Duodenal mucosa (tissue), 2 donors: ENCODE results near the gene RIMKLB.
"Not testable (repeated sequence)": the region's sequence is repeated elsewhere in the genome, so short reads cannot be mapped to it uniquely, and the experiment has no call there.

Experiments
- H3K27ac ChIP-seq: one replicate; pipeline ENCODE4 v1.7.0; 2013; ENCODE audit warnings: low read depth, low read length
- H3K27me3 ChIP-seq, 2 donors: one replicate each; pipeline ENCODE4 v1.7.0; 2013; ENCODE audit warnings: low read length in 2 of 2, control low read depth in 1 of 2; ENCODE audit not compliant: insufficient read depth in 2 of 2, control insufficient read depth in 1 of 2
- H3K36me3 ChIP-seq, 2 donors: one replicate each; pipeline ENCODE4 v1.7.0; 2013; ENCODE audit warnings: low read length in 2 of 2, control low read depth in 1 of 2; ENCODE audit not compliant: insufficient read depth in 2 of 2, control insufficient read depth in 1 of 2
- H3K4me1 ChIP-seq, 2 donors: one replicate each; pipeline ENCODE4 v1.7.0; 2013; ENCODE audit warnings: low read length in 2 of 2, control low read depth in 1 of 2; ENCODE audit not compliant: insufficient read depth in 2 of 2, control insufficient read depth in 1 of 2
- H3K4me3 ChIP-seq, 2 donors: one replicate each; pipeline ENCODE4 v1.7.0; 2013; ENCODE audit warnings: low read length in 2 of 2, low read depth in 1 of 2
- H3K9ac ChIP-seq, 2 donors: one replicate each; pipeline ENCODE4 v1.7.0; 2013; ENCODE audit warnings: low read length in 2 of 2, low read depth in 1 of 2
- H3K9me3 ChIP-seq, 2 donors: one replicate each; pipeline ENCODE4 v1.7.0; 2013; ENCODE audit warnings: low read length in 2 of 2, control low read depth in 1 of 2; ENCODE audit not compliant: control insufficient read depth in 1 of 2

RIMKLB gene

DNA sequence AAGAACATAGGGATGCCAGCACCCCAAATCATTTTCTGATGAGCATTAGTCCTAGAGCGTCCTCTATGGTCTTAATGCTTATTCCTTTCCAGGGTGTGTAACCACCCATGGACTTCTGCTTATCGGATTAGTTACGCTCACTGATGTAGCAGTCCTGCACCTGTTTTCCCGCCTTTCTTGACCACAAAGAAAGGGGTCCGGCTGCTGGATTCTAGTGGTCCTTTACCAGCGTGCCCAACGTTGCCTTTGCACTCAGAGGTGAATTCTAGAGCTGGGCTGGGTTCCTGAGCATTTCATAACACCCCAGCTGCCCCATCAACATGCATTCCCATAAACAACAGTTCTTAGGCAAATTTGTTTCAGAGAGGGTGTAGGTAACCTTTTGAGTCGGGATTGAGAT lies 68.3 kb downstream of the RIMKLB start:
- not testable (repeated sequence) for H3K27me3 ChIP-seq, H3K9me3 ChIP-seq, H3K4me1 ChIP-seq, H3K36me3 ChIP-seq, H3K9ac ChIP-seq, H3K27ac ChIP-seq, H3K4me3 ChIP-seq

DNA sequence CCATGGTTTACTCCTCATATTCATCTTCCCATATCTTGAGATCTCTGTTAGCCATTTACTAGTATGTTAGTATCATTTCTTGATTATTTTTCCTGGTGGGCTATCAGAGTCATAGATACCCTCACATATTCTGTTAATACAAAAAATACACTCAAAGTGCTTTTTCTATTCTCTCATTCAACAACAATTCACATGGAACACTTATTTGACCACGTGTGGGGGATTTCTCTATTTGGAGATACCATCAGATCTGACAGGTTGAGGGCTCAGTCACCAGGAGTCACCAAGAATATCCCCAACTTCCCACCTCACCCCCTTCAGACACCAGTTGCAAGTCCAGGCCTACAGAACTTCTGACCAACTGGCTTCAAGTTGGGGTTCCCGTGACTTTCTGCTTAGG lies 72.7 kb downstream of the RIMKLB start:
- H3K9ac ChIP-seq: no peak overlapping the region
- H3K27ac ChIP-seq: no peak overlapping the region
- H3K4me3 ChIP-seq: no peak overlapping the region
- no peaks in the 10 kb centered on the region for H3K36me3 ChIP-seq
- no peaks in the 10 kb centered on the region for H3K27me3 ChIP-seq
- no peaks in the 10 kb centered on the region for H3K4me1 ChIP-seq
- no peaks in the 10 kb centered on the region for H3K9me3 ChIP-seq

DNA sequence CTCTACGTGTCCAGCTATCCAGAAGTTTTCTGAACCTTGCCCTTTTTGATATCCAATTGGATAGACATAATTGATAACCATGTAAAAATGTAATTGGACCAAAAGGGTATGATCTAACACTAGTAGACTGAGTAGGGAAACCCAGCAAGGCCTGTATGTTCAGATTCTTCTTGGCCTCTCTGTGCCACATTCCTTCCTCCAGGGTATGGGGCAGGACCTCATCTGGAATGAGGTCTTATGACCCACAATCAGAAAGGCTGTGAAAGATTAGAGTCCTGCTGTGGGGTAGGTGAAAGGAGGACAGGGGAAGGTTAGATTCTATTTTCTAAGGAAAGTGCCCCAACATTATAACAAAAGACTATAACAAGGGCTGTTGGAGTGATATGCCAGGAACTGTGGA lies 73.3 kb downstream of the RIMKLB start:
- H3K4me1 ChIP-seq: no peaks in the 10 kb centered on the region
- no peak overlapping the region for H3K9ac ChIP-seq
- H3K27ac ChIP-seq: no peak overlapping the region
- no peaks in the 10 kb centered on the region for H3K27me3 ChIP-seq
- no peak overlapping the region for H3K4me3 ChIP-seq
- no peaks in the 10 kb centered on the region for H3K36me3 ChIP-seq
- no peaks in the 10 kb centered on the region for H3K9me3 ChIP-seq

DNA sequence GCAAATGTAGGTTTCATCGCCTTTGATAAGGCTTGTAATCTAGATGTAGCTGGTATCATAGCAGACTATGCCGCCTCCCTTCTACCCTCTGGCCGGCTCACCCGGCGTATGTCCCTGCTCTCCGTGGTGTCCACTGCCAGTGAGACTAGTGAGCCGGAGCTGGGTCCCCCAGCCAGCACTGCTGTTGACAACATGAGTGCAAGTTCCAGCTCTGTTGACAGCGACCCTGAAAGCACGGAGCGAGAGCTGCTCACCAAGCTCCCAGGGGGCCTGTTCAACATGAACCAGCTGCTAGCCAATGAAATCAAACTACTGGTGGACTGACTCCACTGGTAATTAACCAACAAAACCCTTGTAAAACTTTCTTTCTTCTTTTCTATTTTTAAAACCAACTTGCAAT lies 75.7 kb downstream of the RIMKLB start:
- no peak overlapping the region for H3K9ac ChIP-seq
- H3K4me1 ChIP-seq: no peaks in the 10 kb centered on the region
- no peaks in the 10 kb centered on the region for H3K36me3 ChIP-seq
- no peaks in the 10 kb centered on the region for H3K27me3 ChIP-seq
- H3K9me3 ChIP-seq: no peaks in the 10 kb centered on the region
- no peak overlapping the region for H3K27ac ChIP-seq
- H3K4me3 ChIP-seq: no peak overlapping the region

DNA sequence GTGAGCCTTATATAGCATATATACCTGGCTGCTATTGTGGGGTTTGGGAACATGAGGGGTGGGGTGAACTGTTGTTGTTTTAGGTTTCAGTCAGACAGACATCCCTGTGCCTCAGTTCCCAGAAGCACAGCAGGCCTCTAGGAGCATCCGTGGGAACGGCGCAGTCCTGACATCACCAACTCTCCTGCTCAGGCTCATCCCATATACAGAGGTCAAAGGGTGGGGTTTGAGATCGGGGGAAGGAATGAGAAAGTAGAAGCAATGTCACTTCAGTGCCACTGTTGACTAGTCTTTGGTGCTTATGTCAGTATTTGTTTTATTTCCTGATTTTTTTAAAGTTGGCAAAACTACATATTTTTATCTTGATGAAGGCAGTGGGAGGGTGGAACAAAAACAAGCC lies 81.5 kb downstream of the RIMKLB start:
- no peak overlapping the region for H3K27ac ChIP-seq
- H3K4me1 ChIP-seq: no peaks in the 10 kb centered on the region

DNA sequence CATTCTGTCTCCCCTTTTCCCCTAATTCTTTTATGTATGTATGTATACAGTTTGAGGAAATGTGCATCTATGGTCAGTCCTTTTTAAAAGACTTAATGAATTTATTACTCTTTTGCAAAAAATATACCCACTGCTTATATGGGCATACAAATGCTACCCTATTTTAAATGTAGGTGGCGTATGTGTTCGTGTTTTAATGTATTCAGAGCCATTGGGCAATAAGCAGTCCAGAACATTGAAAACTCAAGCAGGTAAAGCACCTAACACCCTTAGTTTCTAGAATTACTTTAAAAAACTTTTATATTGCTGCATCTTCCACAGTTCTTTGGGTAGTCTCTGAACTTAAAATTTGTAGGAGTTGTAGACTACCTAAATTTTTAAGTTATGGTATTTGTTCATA lies 82.1 kb downstream of the RIMKLB start:
- H3K4me3 ChIP-seq: no peak overlapping the region
- no peak overlapping the region for H3K9ac ChIP-seq
- H3K27me3 ChIP-seq: no peaks in the 10 kb centered on the region
- no peaks in the 10 kb centered on the region for H3K9me3 ChIP-seq
- H3K36me3 ChIP-seq: no peaks in the 10 kb centered on the region
- no peaks in the 10 kb centered on the region for H3K4me1 ChIP-seq
- no peak overlapping the region for H3K27ac ChIP-seq

More for the DNA sequence above, 81.5 kb downstream of the RIMKLB start:
- H3K36me3 ChIP-seq: no peaks in the 10 kb centered on the region
- H3K9me3 ChIP-seq: no peaks in the 10 kb centered on the region
- H3K9ac ChIP-seq: no peak overlapping the region
- H3K4me3 ChIP-seq: no peak overlapping the region
- H3K27me3 ChIP-seq: no peaks in the 10 kb centered on the region

DNA sequence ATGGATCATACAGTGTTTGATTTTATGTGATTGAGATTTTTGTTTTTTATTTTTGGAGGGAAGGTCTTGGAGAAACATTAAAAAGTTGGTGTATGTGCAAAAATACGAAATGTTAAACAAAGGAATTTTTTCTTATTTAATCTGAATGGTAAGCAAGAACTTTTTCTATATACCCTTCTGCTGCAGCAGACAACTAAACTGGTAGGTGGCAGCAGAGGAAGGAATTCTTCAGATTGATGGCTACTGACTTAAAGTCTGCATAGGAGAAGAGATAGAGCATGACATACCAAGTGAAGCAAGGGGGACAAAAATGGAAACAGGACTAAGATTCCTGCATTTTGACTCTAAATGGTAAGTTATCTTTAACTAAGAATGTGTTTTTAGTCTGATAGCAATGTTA lies 82.6 kb downstream of the RIMKLB start:
- Histone ChIP-seq H3K4me1 (no peaks in the 10 kb centered on the region), H3K27me3 (no peaks in the 10 kb centered on the region), H3K27ac (no peak overlapping the region), H3K9ac (no peak overlapping the region), H3K9me3 (no peaks in the 10 kb centered on the region), H3K4me3 (no peak overlapping the region), H3K36me3 (no peaks in the 10 kb centered on the region)

DNA sequence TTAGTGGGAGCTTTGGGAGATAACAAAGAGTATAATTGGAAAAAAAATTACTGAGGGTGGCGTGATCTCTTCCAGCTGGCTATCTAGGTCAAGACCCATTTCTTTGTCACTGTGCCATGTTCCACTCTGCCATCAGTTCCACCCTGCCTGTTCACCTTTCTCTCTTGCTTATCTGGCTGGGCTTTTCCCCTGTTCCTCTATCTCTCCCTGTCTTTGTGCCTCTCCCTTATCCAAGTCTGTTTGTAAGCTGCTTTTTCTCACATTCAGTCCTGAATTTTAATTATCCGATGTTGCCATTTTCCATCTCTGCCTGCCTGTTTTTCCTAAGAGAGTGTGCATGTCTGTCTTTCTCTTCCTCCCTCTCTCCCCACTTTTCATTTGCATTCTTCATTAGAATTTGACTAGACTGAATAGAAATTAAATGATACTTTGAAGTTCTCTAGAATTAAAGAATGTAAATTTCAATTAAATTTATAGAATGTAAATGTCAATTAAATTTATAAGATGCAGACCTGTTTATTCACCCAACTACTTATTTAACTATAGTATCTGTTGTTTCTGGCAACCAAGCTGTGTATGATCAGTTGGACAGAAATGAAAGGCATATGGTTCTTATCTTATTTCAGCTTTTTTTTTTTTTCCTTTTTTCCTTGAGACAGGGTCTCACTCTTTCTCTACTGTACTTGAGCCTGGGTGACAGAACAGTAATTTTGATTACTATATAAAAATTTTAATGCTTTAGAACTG lies 83.8 kb downstream of the RIMKLB start:
- Histone ChIP-seq H3K27ac (no peak overlapping the region), H3K9me3 (no peaks in the 10 kb centered on the region), H3K9ac (no peak overlapping the region), H3K4me1 (no peaks in the 10 kb centered on the region), H3K36me3 (no peaks in the 10 kb centered on the region), H3K27me3 (no peaks in the 10 kb centered on the region), H3K4me3 (no peak overlapping the region)

DNA sequence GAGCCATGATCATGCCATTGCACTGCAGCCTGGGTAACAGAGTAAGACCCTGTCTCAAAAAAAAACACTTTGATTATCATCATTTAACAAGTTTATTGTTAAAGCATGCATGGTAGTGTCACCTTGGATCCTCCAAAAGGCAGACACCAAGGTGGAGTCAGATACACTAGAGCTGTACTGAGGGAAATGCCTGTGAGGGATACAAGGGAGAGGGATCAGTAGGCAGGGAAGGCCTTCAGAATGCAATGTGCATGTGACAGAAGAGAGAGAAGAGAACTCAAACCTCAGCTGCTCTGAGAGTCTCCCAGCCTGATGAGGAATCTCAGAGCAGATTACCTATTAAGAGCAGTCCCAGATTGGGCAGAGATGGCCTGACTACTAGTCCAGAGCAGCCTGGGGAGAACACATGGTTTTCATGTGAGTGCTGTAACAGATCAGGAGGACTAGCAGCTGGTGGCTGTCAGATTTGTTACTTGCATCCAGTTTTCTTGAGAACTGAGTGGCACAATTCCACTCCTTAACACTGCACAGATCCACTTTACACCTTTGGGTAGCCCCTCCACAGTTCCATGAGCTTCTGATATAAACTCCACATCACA lies 86.6 kb downstream of the RIMKLB start:
- no peaks in the 10 kb centered on the region for H3K36me3 ChIP-seq
- no peak overlapping the region for H3K9ac ChIP-seq
- H3K9me3 ChIP-seq: no peaks in the 10 kb centered on the region
- no peaks in the 10 kb centered on the region for H3K4me1 ChIP-seq
- H3K27ac ChIP-seq: no peak overlapping the region
- H3K27me3 ChIP-seq: no peaks in the 10 kb centered on the region
- no peak overlapping the region for H3K4me3 ChIP-seq

DNA sequence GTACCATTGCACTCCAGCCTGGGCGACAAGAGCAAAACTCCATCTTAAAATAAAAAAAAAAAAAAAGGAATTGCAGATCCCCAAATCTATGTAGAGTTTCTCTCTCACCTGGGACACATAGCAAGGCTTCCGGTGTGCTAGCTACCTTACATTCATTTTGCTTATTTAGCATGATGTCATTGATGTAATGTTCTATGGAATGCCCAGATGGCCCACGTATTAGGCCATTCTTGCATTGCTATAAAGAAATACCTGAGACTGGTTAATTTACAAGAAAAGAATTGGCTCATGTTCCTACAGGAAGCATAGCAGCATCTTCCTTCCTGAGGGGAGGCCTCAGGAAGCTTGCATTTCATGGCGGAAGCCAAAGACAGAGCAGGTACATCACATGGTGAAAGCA lies 87.7 kb downstream of the RIMKLB start:
- Histone ChIP-seq H3K27ac (no peak overlapping the region), H3K9ac (no peak overlapping the region), H3K36me3 (no peaks in the 10 kb centered on the region), H3K9me3 (no peaks in the 10 kb centered on the region), H3K4me1 (no peaks in the 10 kb centered on the region), H3K27me3 (no peaks in the 10 kb centered on the region), H3K4me3 (no peak overlapping the region)
